GM19023 (cell line): ENCODE results near the gene RELB.
"Not testable (repeated sequence)": the region's sequence is repeated elsewhere in the genome, so short reads cannot be mapped to it uniquely, and the experiment has no call there.

Source experiments
- ATAC-seq: cut with Tn5 transposase; IDR thresholded peaks from one replicate; pipeline ENCODE4 v1.9.1; 2021; ENCODE audit warnings: mild to moderate bottlenecking, moderate library complexity; ENCODE audit not compliant: unreplicated experiment

Gene RELB, protein sequence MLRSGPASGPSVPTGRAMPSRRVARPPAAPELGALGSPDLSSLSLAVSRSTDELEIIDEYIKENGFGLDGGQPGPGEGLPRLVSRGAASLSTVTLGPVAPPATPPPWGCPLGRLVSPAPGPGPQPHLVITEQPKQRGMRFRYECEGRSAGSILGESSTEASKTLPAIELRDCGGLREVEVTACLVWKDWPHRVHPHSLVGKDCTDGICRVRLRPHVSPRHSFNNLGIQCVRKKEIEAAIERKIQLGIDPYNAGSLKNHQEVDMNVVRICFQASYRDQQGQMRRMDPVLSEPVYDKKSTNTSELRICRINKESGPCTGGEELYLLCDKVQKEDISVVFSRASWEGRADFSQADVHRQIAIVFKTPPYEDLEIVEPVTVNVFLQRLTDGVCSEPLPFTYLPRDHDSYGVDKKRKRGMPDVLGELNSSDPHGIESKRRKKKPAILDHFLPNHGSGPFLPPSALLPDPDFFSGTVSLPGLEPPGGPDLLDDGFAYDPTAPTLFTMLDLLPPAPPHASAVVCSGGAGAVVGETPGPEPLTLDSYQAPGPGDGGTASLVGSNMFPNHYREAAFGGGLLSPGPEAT

DNA sequence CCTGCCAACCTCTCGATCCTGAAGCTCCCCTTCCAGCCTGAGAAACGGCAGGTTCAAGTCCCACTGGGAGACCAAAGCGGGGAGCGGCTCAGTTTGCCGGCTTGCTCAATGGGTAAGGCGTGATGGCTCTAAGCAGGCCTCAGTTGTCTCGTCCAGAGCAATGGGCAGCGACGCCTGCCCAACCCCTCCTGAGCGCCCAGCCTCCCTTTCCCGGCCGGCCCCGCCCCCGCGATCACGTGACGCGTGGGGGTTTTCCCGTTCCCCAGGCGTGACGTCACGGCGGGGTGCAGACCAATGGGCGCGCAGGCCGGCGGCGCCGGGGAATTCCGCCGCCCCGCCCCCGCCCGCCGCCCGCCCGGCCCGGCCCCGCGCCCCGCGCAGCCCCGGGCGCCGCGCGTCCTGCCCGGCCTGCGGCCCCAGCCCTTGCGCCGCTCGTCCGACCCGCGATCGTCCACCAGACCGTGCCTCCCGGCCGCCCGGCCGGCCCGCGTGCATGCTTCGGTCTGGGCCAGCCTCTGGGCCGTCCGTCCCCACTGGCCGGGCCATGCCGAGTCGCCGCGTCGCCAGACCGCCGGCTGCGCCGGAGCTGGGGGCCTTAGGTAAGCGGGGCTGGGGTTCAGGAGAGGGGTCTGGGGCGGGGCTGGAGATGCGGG lies at the start of gene RELB:
Gene RELB, plus strand, starts transcription at position 378 of the 653 bp plus-strand sequence. Its CDS starts 116 bp downstream, at position 494.
- peak; percentile 65 for ATAC-seq

DNA sequence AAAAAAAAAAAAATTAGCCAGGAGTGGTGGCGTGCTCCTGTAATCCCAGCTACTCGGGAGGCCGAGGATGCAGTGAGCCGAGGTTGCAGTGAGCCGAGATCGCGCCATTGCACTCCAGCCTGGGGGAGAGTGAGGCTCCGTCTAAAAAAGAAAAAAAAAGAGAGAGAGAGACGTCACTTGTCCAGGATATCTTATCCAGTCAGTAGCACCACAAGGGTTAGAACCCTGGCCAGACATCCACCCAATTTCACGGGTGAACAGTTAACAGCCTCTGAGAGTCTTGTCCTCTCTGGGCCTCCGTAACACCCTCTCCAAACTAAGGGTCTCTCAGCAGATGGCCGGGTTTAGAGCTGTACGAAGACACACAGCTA lies 47.0 kb upstream of the RELB start:
- ATAC-seq = peak; percentile 4

DNA sequence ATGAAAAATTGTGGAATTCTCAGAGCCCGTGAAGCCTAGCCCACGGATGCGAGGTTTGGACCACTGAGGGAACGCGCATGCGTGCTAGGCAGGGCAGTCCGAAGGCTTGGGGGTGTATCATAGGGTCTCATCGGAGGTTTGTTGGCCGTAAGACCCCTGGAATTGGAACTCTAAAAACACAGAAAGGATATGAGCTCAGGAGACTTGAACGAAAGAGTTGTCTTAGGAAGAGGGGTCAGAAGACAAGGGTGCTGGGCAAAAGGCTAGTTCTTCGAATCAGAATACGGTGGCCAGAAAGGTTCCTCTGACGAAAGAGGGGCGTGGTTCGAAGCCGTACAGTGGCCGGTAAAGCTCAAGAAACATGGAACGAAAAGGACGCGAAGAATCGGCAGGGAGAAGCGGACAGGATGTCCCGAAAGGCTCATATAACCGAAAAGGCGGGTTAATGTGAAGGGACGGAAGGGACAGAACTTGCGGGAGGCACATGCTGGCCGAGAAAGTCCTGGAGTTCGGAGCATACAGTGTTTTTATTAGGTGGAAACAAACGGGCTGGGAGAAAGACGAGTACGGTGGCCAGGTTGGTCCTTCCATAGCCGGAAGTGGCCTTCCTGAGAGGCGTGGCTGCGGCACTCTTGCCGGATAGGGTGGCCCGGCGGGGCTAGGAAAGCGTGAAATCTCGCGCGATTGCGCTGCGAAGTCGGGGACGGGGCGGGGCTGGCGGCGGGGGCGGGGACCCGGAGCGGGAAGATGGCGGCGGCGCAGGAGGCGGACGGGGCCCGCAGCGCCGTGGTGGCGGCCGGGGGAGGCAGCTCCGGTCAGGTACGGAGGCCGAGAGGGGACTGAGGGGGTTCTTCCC lies 46.4 kb upstream of the RELB start, which contains the start of gene CLPTM1:
Gene CLPTM1, plus strand, starts transcription at position 732 of the 856 bp plus-strand sequence. Its CDS starts 16 bp downstream, at position 748.
- peak; percentile 82 for ATAC-seq

DNA sequence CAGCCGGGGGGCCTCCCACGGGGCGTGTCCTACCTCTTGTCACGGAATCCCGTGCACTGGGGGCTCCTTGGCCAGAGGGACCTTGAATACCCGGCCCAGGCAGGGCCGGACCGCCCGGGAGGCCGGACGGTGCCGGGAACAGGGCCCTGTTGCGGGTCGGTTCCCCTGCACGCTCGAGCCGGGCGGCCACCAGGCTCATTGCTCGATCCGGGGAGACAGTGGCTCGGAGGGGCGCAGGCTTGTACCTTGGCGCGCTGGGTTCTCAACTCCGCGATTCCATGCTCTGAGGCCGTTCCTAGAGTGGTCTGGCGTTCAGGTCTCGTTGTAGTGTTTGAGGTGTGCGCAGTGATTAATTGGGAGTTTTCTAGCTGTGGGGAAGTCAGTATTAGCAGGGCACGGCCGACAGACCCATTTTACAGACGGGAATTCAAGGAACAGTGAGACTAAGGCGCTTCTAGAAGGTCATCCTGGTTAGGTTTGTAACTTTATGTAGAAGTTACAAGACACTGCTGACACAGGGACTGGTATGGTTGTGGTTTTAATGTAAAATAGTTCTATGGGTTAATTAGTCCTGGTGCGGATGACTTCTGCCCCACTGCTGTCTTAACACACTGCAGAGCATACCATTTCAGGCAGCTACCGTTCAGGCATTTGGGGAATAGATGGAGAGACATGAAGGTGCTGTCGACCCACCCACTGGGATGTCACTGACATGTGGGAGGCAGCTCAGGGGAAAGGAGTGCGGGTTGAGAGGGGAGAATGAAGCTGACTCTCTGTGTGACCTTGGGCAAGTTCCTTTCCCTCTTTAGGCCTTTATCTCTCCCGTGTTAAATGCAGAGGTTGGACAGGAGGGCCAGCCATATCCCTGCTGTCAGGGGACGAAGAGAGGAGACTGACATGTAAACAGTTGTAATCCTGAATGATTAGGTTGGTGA lies 45.5 kb upstream of the RELB start:
- ATAC-seq = peak; percentile 16

DNA sequence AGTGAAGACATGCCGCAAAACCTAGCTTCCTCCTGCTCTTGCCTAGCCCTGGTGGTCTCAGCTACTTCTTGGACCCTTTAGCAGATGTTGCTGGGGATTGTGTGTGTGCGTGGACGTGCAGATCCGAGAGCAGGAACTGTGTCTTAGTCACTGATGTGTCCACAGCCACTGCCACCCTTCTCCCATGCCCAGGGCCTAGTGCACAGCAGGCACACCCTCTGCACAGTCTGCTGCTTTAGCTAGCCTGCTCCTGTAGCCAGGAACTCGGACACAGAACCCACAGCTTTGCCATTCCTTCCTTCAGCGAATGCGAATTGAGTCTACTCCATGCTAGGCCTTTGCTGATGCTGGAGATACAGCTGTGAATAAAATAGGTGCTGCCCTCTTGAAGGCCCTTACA lies 43.7 kb upstream of the RELB start:
- no peak for ATAC-seq

DNA sequence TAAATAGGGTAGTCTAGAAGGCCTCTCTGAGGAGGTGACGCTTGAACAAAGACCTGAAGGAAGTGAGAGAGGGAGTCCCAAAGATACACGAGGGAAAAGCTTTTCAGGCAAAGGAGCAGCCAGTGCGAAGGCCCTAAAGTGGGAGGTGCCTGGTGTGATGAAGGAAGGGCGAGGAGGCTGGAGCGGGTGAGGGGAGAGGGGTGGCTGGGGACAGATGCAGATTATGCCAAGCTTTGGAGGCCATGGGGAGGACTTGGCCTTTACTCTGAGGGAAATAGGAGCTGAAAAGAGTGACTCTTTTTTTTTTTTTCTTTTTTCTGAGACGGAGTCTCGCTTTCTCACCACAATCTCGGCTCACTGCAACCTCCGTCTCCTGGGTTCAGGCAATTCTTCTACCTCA lies 43.2 kb upstream of the RELB start:
- ATAC-seq = no peak

DNA sequence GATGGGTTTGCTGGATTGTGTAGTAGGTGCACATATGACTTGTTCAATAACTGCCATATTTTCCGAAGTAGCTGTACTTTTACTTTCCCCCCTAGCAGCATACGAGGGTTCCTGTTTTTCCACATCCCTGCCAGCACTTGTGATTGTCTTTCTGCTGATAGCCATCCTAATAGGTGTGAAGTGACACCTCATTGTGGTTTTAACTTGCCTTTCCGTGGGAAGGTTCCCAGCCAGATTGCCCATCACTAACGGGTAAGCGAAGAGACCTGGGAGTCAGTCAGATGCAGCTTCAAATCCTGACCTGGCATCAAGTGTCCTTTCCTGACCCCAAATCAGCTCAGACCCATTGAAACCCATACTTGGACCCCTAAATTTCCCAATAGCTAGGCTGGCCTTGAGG lies 41.6 kb upstream of the RELB start:
- no peak for ATAC-seq

DNA sequence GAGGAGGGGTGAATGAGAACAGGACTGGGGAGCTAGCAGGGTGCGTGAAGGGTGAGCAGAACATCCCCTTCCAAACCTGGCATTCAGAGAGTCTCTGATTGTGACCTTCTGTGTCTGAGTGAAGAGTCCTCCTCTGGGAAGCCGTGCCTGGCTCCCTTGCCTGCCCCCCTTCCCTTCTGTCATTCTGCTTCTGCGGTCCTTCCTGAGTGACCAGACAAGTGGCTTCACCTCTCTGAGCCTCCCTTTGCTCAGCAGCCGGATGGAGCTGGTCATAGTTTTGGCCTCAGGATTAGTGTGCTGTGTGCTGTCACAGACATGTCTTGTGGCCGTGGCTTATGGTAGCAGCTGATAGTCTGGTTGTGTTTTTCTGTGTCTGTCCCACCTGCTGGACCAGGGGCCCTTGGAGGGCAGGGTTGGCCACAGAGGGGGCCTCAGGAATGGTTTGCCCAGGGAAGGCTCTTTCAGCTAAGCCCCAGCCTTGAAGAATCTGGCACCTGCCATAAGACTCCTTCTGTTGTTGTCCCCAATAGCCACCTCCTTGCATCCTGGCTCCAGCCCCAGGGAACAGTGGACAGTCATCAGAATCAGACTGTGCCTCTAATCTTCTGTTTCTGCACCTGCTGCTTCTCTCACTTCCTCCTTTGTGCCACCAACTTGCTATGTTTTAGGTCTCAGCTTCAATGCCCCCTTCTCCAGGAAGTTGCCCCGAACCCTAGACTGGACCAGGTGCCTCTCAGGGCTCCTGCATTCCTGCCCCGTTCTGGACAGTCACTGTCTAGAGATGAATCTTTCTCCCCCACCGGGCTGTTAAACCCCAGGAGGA lies 40.1 kb upstream of the RELB start:
- no peak for ATAC-seq

DNA sequence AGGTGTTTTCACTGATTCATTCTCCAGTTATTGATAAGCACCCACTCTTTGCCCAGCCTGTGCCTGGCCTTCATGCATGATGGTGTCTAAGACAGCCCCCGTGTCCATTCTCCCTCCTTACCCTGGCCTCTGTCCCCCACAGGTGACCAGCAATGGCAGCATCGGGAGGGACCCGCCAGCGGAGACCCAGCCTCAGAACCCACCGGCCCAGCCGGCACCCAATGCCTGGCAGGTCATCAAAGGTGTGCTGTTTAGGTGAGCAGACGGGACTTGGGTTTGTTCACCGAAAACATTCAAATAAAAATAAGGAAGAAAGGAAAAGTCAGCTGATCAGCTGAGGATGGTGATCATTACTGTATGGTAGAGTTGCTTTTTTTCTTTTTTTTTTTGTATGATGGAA lies 39.4 kb upstream of the RELB start:
- no peak for ATAC-seq

DNA sequence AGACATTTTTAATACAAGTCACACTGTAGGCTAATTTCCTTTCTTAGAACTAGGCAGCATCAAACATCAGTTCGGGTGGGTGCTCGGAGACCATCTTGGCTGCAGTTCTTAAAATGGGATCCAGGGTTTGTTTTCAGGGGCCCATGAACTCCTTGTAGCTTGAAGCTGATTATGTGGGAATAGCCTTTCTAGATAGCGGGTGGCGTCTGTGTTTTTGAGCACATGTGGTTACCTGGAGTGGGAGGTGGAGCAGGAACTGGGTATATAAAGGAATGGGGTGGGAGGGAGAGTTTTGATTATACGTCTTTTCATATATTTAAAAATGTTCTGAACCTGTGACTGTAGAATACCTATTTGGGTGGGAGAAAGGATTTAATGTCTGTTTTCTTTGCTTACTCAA lies 33.1 kb upstream of the RELB start:
- ATAC-seq = no peak

DNA sequence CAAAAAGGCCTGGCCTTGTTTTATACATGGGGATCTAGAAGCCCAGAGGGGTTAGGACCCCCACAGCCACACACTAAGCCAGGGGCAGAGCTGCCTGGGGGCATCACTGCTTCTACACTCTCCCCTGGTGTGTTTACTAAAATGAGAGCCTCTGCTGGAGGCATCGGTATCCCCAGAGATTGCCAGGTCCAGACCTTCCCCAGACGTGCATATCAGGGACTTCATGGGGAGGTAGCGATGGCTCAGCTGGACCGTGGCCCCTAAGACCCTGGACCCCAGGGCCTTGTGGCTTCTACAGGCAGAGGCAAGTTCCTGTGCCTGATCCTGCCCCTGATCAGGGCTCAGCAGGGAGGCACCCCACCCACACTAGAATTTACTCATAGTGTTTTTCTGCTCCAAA lies 32.6 kb upstream of the RELB start:
- no peak for ATAC-seq

DNA sequence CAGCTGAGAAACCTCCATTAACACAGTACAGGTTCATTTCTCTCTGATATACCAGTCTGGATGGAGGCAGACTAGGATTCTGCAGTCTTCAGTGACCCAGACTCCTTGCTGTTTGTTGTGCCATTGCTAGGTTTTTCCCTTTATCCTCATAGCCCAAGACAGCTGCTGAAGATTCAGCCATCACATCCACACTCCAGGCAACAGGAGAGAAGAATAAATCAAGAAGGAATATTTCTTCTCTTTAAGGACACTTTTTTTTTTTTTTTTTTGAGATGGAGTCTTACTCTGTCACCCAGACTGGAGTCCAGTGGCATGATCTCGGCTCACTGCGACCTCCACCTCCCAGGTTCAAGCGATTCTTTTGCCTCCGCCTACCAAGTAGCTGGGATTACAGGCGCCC lies 31.8 kb upstream of the RELB start:
- ATAC-seq = no peak

DNA sequence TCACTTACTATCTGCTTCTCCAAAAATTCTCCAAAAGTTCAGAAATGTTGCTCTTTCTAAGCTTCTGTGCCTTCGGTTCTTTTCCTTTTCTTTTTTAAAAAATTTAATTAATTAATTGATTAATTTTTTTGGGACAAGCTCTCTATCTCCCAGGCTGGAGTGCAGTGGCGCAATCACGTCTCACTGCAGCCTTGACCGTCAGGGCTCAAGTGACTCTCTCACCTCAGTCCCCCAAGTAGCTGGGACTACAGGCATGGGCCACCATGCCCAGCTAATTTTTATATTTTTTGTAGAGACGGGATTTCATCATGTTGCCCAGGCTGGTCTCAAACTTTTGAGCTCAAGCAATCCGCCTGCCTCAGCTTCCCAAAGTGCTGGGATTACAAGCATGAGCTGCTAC lies 29.8 kb upstream of the RELB start:
- ATAC-seq = not testable (repeated sequence)

DNA sequence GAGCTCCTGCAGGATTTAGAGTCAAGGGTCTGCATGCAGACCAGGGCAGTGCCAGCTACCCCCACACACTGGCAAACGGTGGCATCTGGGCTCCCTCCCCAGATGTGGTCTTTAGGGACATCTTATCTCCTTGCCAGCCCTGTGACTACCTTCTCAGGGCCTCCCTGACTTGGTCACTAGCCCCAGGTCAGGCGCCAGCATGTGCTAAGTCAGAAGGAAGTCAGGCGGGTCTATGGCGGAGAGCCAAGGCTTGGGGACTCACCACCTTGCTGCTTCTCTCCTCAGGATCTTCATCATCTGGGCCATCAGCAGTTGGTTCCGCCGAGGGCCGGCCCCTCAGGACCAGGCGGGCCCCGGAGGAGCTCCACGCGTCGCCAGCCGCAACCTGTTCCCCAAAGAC lies 28.5 kb upstream of the RELB start:
- no peak for ATAC-seq

DNA sequence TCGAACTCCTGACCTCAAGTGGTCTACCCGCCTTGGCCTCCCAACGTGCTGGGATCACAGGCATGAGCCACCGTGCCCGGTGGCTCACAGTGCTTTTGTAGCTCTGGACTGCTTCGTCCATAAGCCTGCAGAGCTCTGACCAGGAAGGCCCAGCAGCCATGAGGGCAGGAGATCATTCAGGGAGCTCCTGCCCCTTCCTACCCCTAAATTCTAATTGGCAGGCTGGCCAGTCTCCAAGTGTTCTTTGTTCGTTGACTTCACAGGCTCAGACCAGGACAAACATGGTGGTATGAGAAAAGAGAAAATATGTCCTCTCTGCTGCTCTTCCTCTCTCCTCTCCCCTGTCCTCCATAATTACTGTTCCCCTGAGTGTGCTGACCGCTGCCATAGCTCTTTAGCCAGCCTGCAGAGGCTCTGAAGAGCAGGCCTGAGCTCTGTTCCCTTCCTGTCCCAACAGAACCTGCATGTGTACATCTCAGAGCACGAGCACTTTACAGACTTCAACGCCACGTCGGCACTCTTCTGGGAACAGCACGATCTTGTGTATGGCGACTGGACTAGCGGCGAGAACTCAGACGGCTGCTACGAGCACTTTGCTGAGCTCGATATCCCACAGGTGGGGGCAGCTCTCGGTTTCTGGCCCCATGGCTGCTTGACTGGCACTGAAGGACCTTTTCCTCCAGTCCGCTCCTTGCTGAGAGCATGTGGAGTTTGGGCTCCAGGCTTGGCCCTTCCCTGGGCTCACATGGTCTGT lies 27.1 kb upstream of the RELB start:
- no peak for ATAC-seq

DNA sequence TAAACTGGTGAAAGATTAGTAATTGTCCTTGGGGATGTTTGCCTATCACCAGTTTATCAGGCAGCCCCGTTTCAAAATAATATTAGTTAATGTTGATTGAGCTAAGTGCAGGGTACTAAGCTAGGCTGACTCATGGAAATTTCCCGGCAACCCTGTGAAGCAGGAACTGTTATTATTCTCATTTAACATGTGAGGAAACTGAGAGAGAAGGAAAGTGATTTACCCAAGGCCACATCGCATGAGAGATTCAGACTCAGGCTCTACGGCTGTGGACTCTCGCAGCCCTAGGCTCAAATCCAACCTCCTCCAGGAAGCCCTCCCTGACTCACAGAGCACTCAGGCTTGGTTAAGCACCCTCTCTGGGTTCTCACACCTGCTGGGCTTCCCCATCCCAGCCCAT lies 26.4 kb upstream of the RELB start:
- ATAC-seq = no peak

DNA sequence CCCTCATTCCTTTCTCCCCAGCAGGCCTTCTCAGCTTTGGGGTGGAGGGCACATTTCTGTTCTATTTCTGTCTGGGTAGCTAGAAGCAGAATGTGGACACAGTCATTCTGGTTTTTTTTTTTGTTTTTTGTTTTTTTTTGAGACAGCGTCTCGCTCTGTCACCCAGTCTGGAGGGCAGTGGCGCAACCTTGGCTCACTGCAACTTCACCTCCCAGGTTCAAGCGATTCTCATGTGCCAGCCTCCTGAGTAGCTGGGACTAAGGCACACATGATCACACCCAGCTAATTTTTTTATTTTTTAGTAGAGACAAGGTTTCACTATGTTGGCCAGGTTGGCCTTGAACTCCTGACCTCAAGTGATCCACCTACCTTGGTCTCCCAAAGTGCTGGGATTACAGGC lies 25.8 kb upstream of the RELB start:
- ATAC-seq = no peak

DNA sequence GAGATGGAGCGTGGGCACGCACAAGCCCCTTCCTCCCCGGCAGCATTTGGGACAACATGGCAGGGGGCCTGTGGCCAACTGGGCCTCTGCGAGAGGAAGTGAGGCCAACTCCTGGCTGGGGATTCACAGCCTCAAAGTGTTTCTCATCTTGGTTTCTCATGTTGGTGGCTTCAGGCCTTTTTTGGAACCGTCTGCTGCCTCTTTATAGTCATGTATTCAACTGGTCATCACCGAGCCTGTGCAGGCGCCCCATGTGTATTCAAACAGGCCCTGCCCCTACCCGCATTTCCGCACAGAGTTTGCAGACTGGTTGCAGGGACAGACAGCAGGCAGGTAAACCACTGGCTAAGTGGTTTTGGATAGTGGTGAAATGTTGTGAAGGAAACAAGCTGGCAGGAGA lies 17.3 kb upstream of the RELB start:
- no peak for ATAC-seq

DNA sequence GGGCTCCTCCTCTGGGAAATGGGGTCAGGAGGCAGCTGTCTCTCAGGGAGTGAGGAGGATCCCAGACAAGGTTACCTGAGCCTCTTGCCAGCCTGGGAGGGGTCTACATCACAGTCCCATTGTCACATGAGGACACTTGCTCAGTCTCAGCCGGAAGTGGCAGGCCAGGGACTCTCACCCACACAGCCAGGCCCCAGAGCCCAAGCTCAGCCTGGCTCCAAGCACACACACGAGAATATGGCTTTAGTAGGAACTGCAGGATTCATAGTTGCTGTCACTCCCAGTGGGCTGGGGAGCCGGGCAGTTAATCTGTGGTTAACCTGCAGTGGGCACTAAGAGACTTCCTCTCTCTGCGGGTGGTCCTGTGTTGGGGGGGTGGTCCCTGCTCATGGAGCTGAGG lies 15.8 kb upstream of the RELB start:
- no peak for ATAC-seq
